Measurements from ENCODE around the gene CCDC88B.

The CCDC88B gene

GRCh38 chr11:64304032-64304315 is 36.0 kb upstream of the CCDC88B start:
- TF ChIP-seq CTCF (IDR thresholded peaks at IDR 0.05; ENCODE audit: low read depth, low read length) (no peak), EZH2phosphoT487 (IDR thresholded peaks at IDR 0.05; ENCODE audit: low read depth) (no peak)
- Histone ChIP-seq H3K27ac (ENCODE audit: low read length) (peak overlapping the region; percentile 93), H3K9ac (ENCODE audit: low read length) (peak overlapping the region; percentile 98)

DNA sequence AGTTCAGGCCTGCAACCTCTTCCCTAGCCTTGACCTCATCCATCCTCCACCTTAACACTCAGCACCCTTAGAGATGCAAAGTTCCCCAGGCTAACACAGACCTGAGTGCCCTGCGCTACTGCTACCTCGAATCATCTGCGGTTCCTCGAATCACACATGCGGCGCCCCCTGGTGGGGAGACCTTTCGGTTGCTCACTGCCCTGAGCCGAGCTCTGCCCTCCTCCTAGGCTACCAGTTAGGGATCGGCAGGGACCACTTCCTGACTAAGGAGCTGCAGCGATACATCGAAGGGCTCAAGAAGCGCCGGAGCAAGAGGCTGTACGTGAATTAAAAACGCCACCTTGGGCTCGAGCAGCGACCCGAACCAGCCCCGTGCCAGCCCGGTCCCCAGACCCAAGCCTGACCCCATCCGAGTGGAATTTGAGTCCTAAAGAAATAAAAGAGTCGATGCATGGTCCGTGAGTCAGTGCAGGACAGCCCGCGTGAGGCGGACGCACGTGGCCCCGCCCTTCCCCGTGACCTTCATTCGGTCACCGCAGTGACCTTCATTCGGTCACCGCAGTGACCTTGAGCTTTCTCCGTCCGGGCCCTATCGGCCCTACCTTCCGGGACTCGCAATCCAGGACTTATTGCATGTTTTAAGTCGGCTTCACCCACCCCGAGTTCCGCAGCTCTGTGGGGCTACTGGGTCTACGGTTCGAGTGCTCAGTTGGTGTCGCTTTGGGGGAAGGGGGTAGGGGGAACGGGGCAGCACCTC is 35.5 kb upstream of the CCDC88B start:
- Histone ChIP-seq H3K4me3 (ENCODE audit: low read length) (peak overlapping the region; percentile 91), H3K27ac (ENCODE audit: low read length) (peak overlapping the region; percentile 93), H3K9ac (ENCODE audit: low read length) (peak overlapping the region; percentile 98), H3K79me2 (ENCODE audit: low read length) (peaks cover 26% of the 10 kb centered on the region), H3K4me1 (ENCODE audit: low read length) (peaks cover 22% of the 10 kb centered on the region), H3K36me3 (replicated peaks; ENCODE audit: low read depth, low read length) (no peaks in the 10 kb centered on the region), H3K27me3 (ENCODE audit: low read depth, low read length) (no peaks in the 10 kb centered on the region), H2AFZ (ENCODE audit: low read depth, low read length) (peak overlapping the region; percentile 73), H3K4me2 (ENCODE audit: low read length) (peak overlapping the region; percentile 86), H3K9me3 (ENCODE audit: insufficient read depth, low read length) (no peaks in the 10 kb centered on the region), H4K20me1 (ENCODE audit: insufficient read depth, low read length) (no peaks in the 10 kb centered on the region)
- peak; percentile 97 for TF ChIP-seq CTCF (IDR thresholded peaks at IDR 0.05; ENCODE audit: low read depth, low read length)
- no peak for TF ChIP-seq EZH2phosphoT487 (IDR thresholded peaks at IDR 0.05; ENCODE audit: low read depth)

More at GRCh38 chr11:64304032-64304315, 36.0 kb upstream of the CCDC88B start:
- no peaks in the 10 kb centered on the region for H3K27me3 ChIP-seq (ENCODE audit: low read depth, low read length)
- H2AFZ ChIP-seq (ENCODE audit: low read depth, low read length) = no peak overlapping the region
- H3K79me2 ChIP-seq (ENCODE audit: low read length) = peaks cover 26% of the 10 kb centered on the region
- no peaks in the 10 kb centered on the region for H3K9me3 ChIP-seq (ENCODE audit: insufficient read depth, low read length)
- peaks cover 22% of the 10 kb centered on the region for H3K4me1 ChIP-seq (ENCODE audit: low read length)
- H3K36me3 ChIP-seq (replicated peaks; ENCODE audit: low read depth, low read length) = no peaks in the 10 kb centered on the region
- no peaks in the 10 kb centered on the region for H4K20me1 ChIP-seq (ENCODE audit: insufficient read depth, low read length)
- peak overlapping the region; percentile 86 for H3K4me2 ChIP-seq (ENCODE audit: low read length)
- peak overlapping the region; percentile 91 for H3K4me3 ChIP-seq (ENCODE audit: low read length)

GRCh38 chr11:64305075-64305690 is 34.8 kb upstream of the CCDC88B start, which contains the start of gene ESRRA:
ESRRA (plus strand) TSS chr11:64305524; CDS start chr11:64307180, 1,656 bp downstream.
- TF ChIP-seq EZH2phosphoT487 (IDR thresholded peaks at IDR 0.05; ENCODE audit: low read depth) (no peak), CTCF (IDR thresholded peaks at IDR 0.05; ENCODE audit: low read depth, low read length) (no peak)
- Histone ChIP-seq H3K4me1 (ENCODE audit: low read length) (peaks cover 22% of the 10 kb centered on the region), H4K20me1 (ENCODE audit: insufficient read depth, low read length) (no peaks in the 10 kb centered on the region), H3K4me3 (ENCODE audit: low read length) (peak within 1 kb of the TSS; percentile 92), H3K36me3 (replicated peaks; ENCODE audit: low read depth, low read length) (peaks cover 3% of the 10 kb centered on the region), H3K9ac (ENCODE audit: low read length) (peak within 1 kb of the TSS; percentile 98), H3K9me3 (ENCODE audit: insufficient read depth, low read length) (no peaks in the 10 kb centered on the region), H2AFZ (ENCODE audit: low read depth, low read length) (peak within 1 kb of the TSS; percentile 73), H3K27ac (ENCODE audit: low read length) (peak within 1 kb of the TSS; percentile 93), H3K79me2 (ENCODE audit: low read length) (peaks cover 32% of the 10 kb centered on the region), H3K27me3 (ENCODE audit: low read depth, low read length) (no peaks in the 10 kb centered on the region), H3K4me2 (ENCODE audit: low read length) (peak within 1 kb of the TSS; percentile 90)

Data from OCI-LY3 (cell line).